SK-N-DZ (cell line): ENCODE data around the gene LRRC10B. TPM values are rescaled to one million over a fixed set of nuclear protein-coding genes. Genes with fewer than 3 reads are reported as not detected.
"Not testable (repeated sequence)": the region's sequence is repeated elsewhere in the genome, so short reads cannot be mapped to it uniquely, and the experiment has no call there.

Experiments
- DNase-seq: peaks from one replicate; pipeline ENCODE4 v3.0.0-alpha.2; 2015; ENCODE audit warnings: low spot score
- polyA plus RNA-seq, 2 experiments: library from polyadenylated mRNA; depleted of rRNA; stranded (reverse); fragments of >200 nt; gene quantifications; 2 replicates each; pipeline ENCODE4 v1.2.3, GENCODE V29; 2014

Gene LRRC10B
- 0.39 TPM in 1 of 2 replicates, not detected in the other for polyA plus RNA-seq (2014; cell fraction: cytosol; rRNA removed)
- polyA plus RNA-seq (2014; cell fraction: nucleus; rRNA removed): 0.43 TPM in 1 of 2 replicates, not detected in the other

- peak; percentile 55 for DNase-seq
Observed at GRCh38 chr11:61507962-61508861, at the start of gene LRRC10B. TSS of gene LRRC10B (plus strand) at chr11:61508749. CDS start at chr11:61508999, 250 bp downstream.

- no peak for DNase-seq
Observed at GRCh38 chr11:61460474-61460881, 48.1 kb upstream of the LRRC10B start.

- no peak for DNase-seq
Observed at GRCh38 chr11:61460986-61461385, 47.6 kb upstream of the LRRC10B start.

- not testable (repeated sequence) for DNase-seq
Observed at GRCh38 chr11:61467602-61468001, 40.9 kb upstream of the LRRC10B start.

GRCh38 chr11:61468002-61468401, 40.5 kb upstream of the LRRC10B start:
- DNase-seq: no peak

- DNase-seq: no peak
Observed at GRCh38 chr11:61472282-61472681, 36.3 kb upstream of the LRRC10B start.

GRCh38 chr11:61472868-61473267, 35.7 kb upstream of the LRRC10B start:
- DNase-seq: no peak

GRCh38 chr11:61473370-61474012, 35.1 kb upstream of the LRRC10B start:
- no peak for DNase-seq

GRCh38 chr11:61474013-61474643, 34.4 kb upstream of the LRRC10B start:
- no peak for DNase-seq

- DNase-seq: no peak
Observed at GRCh38 chr11:61475433-61475832, 33.1 kb upstream of the LRRC10B start.

- DNase-seq: no peak
Observed at GRCh38 chr11:61476371-61476770, 32.2 kb upstream of the LRRC10B start.

GRCh38 chr11:61477126-61477525, 31.4 kb upstream of the LRRC10B start:
- no peak for DNase-seq

- DNase-seq: peak; percentile 56
Observed at GRCh38 chr11:61477727-61478148, 30.8 kb upstream of the LRRC10B start.

- not testable (repeated sequence) for DNase-seq
Observed at GRCh38 chr11:61479360-61480058, 29.0 kb upstream of the LRRC10B start.

- DNase-seq: no peak
Observed at GRCh38 chr11:61480261-61480993, 28.1 kb upstream of the LRRC10B start.

GRCh38 chr11:61480994-61481335, 27.6 kb upstream of the LRRC10B start:
- peak; percentile 73 for DNase-seq

GRCh38 chr11:61481806-61482205, 26.7 kb upstream of the LRRC10B start:
- DNase-seq: no peak

- DNase-seq: peak; percentile 61
Observed at GRCh38 chr11:61482513-61482912, 26.0 kb upstream of the LRRC10B start.

GRCh38 chr11:61484541-61484940, 24.0 kb upstream of the LRRC10B start:
- no peak for DNase-seq

GRCh38 chr11:61485080-61485479, 23.5 kb upstream of the LRRC10B start:
- no peak for DNase-seq
